ENCODE measurements around the gene RADX. TPM values are rescaled to one million over a fixed set of nuclear protein-coding genes. Genes with fewer than 3 reads are reported as not detected.

RADX gene
- total RNA-seq, 3 donors from 2014 or later (not counting 1 experiment from before 2014, with no cell fraction given): 4.6 to 7.5 (median 7.2) TPM

DNA sequence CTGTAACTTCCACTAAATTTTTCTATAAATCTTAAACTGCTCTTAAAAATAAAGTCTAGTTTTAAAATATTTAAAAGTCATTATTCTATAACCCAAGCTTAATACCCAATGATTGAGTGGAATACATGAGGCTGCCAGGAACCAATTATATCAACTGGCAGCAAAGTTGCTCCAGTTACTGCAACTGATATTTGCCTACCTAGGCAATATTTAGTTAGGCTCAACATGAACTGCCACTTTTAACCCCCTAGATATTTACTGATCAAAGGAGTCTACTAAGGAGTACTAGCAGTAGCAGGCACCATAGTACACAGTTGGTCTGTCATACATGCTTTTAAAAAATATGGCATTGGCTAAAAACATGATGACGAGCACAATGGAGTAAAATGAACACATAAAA is 29.9 kb upstream of the RADX start:
- intact Hi-C loops (cut with micrococcal nuclease): no loop called here
- TF ChIP-seq, protein P1, sequence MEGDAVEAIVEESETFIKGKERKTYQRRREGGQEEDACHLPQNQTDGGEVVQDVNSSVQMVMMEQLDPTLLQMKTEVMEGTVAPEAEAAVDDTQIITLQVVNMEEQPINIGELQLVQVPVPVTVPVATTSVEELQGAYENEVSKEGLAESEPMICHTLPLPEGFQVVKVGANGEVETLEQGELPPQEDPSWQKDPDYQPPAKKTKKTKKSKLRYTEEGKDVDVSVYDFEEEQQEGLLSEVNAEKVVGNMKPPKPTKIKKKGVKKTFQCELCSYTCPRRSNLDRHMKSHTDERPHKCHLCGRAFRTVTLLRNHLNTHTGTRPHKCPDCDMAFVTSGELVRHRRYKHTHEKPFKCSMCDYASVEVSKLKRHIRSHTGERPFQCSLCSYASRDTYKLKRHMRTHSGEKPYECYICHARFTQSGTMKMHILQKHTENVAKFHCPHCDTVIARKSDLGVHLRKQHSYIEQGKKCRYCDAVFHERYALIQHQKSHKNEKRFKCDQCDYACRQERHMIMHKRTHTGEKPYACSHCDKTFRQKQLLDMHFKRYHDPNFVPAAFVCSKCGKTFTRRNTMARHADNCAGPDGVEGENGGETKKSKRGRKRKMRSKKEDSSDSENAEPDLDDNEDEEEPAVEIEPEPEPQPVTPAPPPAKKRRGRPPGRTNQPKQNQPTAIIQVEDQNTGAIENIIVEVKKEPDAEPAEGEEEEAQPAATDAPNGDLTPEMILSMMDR (IDR thresholded peaks at IDR 0.05): no peak
- WGBS (ENCODE audit: insufficient coverage): no CpG with 5 or more reads among the region's 1 CpG
- peaks cover 0 to 2% of the 10 kb centered on the region in 2 donors for H3K9me3 Mint-ChIP-seq
- H3K36me3 Mint-ChIP-seq: no peaks in the 10 kb centered on the region
- H3K27ac Mint-ChIP-seq: no peak overlapping the region
- Histone ChIP-seq H3K9me3 (ENCODE audit: control insufficient read depth, insufficient read depth, low read length) (no peaks in the 10 kb centered on the region), H3K4me1 (ENCODE audit: control insufficient read depth, insufficient read depth, low read length) (no peaks in the 10 kb centered on the region), H3K27ac (ENCODE audit: low read length) (no peak overlapping the region), H3K36me3 (ENCODE audit: control insufficient read depth, insufficient read depth, low read length) (no peaks in the 10 kb centered on the region), H3K4me3 (ENCODE audit: low read length) (no peak overlapping the region), H3K27me3 (ENCODE audit: control insufficient read depth, insufficient read depth, low read length) (no peaks in the 10 kb centered on the region)
- no peak overlapping the region for H3K4me3 Mint-ChIP-seq
- DNase-seq (no peak), ATAC-seq (no peak)
- H3K4me1 Mint-ChIP-seq: no peaks in the 10 kb centered on the region
- H3K27me3 Mint-ChIP-seq (ENCODE audit: low read depth in 2 of 2): peaks cover 0 to 5% of the 10 kb centered on the region in 2 donors

DNA sequence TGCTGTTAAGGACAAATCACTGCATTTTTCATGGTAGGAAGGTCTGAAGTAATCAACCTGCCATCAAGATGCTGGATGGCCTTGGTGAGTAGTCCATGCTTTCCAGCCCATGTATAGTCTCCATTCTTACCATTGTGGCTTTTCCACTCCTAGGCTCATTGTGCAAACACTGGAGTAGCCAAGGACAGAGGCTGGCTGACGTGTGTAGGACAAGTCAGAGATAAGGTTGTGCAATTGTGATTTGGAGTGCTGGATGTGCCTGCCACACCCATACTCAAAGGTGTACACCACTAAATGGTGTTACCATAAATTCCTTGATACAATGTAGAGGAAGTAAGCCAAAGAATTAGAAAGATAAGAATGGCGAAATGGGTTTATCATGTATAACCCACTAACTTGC is 26.3 kb upstream of the RADX start:
- H3K36me3 Mint-ChIP-seq: no peaks in the 10 kb centered on the region

DNA sequence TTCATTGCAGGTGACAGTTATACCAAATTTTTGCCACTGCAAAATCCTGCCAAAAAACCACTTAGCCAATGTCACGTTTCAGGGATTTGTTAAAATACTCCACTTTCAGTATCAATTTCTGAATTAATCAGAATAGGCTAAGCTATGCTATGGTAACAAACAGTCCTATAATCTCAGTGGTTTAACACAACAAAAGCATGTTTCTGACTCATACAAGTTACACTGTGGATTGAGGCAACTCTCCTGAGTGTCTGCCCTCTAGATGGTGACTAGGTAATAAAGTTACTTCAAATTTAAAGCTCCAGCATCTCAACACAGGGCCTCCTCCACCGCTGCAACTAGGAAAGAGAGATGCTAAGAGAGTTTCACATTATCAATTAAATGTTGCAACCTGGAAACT is 23.0 kb upstream of the RADX start:
- H3K4me3 ChIP-seq (ENCODE audit: low read length): no peak overlapping the region
- no peaks in the 10 kb centered on the region for H3K4me1 Mint-ChIP-seq
- 29% methylated on average over 1 of the region's 2 CpGs for WGBS (ENCODE audit: insufficient coverage)
- no peak overlapping the region for H3K27ac Mint-ChIP-seq
- DNase-seq (no peak), ATAC-seq (no peak)
- no peaks in the 10 kb centered on the region for H3K36me3 ChIP-seq (ENCODE audit: control insufficient read depth, insufficient read depth, low read length)
- no peak overlapping the region for H3K27ac ChIP-seq (ENCODE audit: low read length)
- no peaks in the 10 kb centered on the region for H3K4me1 ChIP-seq (ENCODE audit: control insufficient read depth, insufficient read depth, low read length)
- H3K9me3 ChIP-seq (ENCODE audit: control insufficient read depth, insufficient read depth, low read length): no peaks in the 10 kb centered on the region
- peaks cover 0 to 21% of the 10 kb centered on the region in 2 donors for H3K27me3 Mint-ChIP-seq (ENCODE audit: low read depth in 2 of 2)
- no peaks in the 10 kb centered on the region for H3K36me3 Mint-ChIP-seq
- no peaks in the 10 kb centered on the region for H3K27me3 ChIP-seq (ENCODE audit: control insufficient read depth, insufficient read depth, low read length)
- intact Hi-C loops (cut with micrococcal nuclease): no loop called here
- no peak overlapping the region for H3K4me3 Mint-ChIP-seq
- TF ChIP-seq, protein P1 (IDR thresholded peaks at IDR 0.05): no peak
- no peaks in the 10 kb centered on the region for H3K9me3 Mint-ChIP-seq

More for the DNA sequence above, 26.3 kb upstream of the RADX start:
- TF ChIP-seq, protein P1 (IDR thresholded peaks at IDR 0.05): no peak
- Histone ChIP-seq H3K9me3 (ENCODE audit: control insufficient read depth, insufficient read depth, low read length) (no peaks in the 10 kb centered on the region), H3K4me3 (ENCODE audit: low read length) (no peak overlapping the region), H3K27ac (ENCODE audit: low read length) (no peak overlapping the region), H3K4me1 (ENCODE audit: control insufficient read depth, insufficient read depth, low read length) (no peaks in the 10 kb centered on the region), H3K36me3 (ENCODE audit: control insufficient read depth, insufficient read depth, low read length) (no peaks in the 10 kb centered on the region), H3K27me3 (ENCODE audit: control insufficient read depth, insufficient read depth, low read length) (no peaks in the 10 kb centered on the region)
- DNase-seq: no peak
- H3K9me3 Mint-ChIP-seq: no peaks in the 10 kb centered on the region
- intact Hi-C loops (cut with micrococcal nuclease): no loop called here
- no peak for ATAC-seq
- no CpG with 5 or more reads among the region's 2 CpGs for WGBS (ENCODE audit: insufficient coverage)
- H3K4me1 Mint-ChIP-seq: no peaks in the 10 kb centered on the region
- peaks cover 0 to 7% of the 10 kb centered on the region in 2 donors for H3K27me3 Mint-ChIP-seq (ENCODE audit: low read depth in 2 of 2)
- H3K4me3 Mint-ChIP-seq: no peak overlapping the region
- H3K27ac Mint-ChIP-seq: no peak overlapping the region

DNA sequence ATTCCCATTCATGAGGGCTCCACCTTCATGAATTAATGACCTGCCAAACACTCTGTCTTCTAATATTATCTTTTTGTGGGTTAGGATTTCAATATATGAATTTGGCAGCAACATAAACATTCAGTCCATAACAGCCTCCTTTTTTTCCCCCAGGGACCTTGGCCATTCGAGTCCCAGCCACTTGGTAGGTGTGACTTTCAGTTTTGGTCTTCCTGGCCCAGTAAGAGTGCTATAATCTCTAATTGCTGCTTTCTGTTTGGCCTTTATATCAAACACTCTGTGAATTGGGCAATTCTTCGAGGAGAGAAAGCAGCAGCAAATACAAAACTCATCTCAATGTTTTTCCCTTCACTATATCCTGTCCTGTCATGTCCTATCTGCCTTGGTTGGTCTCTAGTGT is 12.4 kb upstream of the RADX start:
- Mint-ChIP-seq H3K9me3 (no peaks in the 10 kb centered on the region), H3K36me3 (no peaks in the 10 kb centered on the region), H3K4me1 (no peaks in the 10 kb centered on the region), H3K27ac (peak overlapping the region in 1 of 2 donors; percentile 29), H3K27me3 (ENCODE audit: low read depth in 2 of 2) (peaks cover 3 to 47% of the 10 kb centered on the region in 2 donors), H3K4me3 (peak overlapping the region; percentile 4)
- Histone ChIP-seq H3K36me3 (ENCODE audit: control insufficient read depth, insufficient read depth, low read length) (no peaks in the 10 kb centered on the region), H3K4me3 (ENCODE audit: low read length) (no peak overlapping the region), H3K9me3 (ENCODE audit: control insufficient read depth, insufficient read depth, low read length) (no peaks in the 10 kb centered on the region), H3K4me1 (ENCODE audit: control insufficient read depth, insufficient read depth, low read length) (no peaks in the 10 kb centered on the region), H3K27ac (ENCODE audit: low read length) (no peak overlapping the region), H3K27me3 (ENCODE audit: control insufficient read depth, insufficient read depth, low read length) (no peaks in the 10 kb centered on the region)
- ATAC-seq: peak in 1 of 3 donors; percentile 43
- WGBS (ENCODE audit: insufficient coverage): 46% methylated on average over 2 of the region's 2 CpGs
- DNase-seq: no peak
- intact Hi-C loops (cut with micrococcal nuclease): no loop called here
- TF ChIP-seq, protein P1 (IDR thresholded peaks at IDR 0.05): no peak
